ENCODE data around the gene IRF9.

GRCh38 chr14:24122416-24122815, 38.6 kb upstream of the IRF9 start:
- TF ChIP-seq, protein P1, sequence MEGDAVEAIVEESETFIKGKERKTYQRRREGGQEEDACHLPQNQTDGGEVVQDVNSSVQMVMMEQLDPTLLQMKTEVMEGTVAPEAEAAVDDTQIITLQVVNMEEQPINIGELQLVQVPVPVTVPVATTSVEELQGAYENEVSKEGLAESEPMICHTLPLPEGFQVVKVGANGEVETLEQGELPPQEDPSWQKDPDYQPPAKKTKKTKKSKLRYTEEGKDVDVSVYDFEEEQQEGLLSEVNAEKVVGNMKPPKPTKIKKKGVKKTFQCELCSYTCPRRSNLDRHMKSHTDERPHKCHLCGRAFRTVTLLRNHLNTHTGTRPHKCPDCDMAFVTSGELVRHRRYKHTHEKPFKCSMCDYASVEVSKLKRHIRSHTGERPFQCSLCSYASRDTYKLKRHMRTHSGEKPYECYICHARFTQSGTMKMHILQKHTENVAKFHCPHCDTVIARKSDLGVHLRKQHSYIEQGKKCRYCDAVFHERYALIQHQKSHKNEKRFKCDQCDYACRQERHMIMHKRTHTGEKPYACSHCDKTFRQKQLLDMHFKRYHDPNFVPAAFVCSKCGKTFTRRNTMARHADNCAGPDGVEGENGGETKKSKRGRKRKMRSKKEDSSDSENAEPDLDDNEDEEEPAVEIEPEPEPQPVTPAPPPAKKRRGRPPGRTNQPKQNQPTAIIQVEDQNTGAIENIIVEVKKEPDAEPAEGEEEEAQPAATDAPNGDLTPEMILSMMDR (IDR thresholded peaks at IDR 0.05; ENCODE audit: borderline replicate concordance, extremely low read depth, low read length, poor library complexity, severe bottlenecking) = no peak
- TF ChIP-seq EZH2 (IDR thresholded peaks at IDR 0.05; ENCODE audit: borderline replicate concordance, low read depth, low read length, severe bottlenecking) = no peak
